PFSK-1 (cell line): ENCODE measurements around the gene ZNF716.

Experiments used
- FOXP2 ChIP-seq: optimal IDR thresholded peaks from 2 replicates; pipeline ENCODE3; 2011; ENCODE audit warnings: borderline replicate concordance, control low read depth, inconsistent platforms; ENCODE audit not compliant: insufficient read depth; ENCODE audit errors: extremely low read length, extremely low read depth
- POLR2AphosphoS5 ChIP-seq: IDR thresholded peaks from 2 replicates; pipeline ENCODE4 v1.6.1; 2012; ENCODE audit warnings: low read depth, mild to moderate bottlenecking, control low read depth, low read length, moderate library complexity
- SIN3A ChIP-seq: IDR thresholded peaks from 2 replicates; pipeline ENCODE4 v1.6.1; 2012; ENCODE audit warnings: mild to moderate bottlenecking, low read length, moderate library complexity, borderline replicate concordance; ENCODE audit not compliant: insufficient read depth
- TAF1 ChIP-seq: IDR thresholded peaks from 2 replicates; pipeline ENCODE4 v1.6.1; 2012; ENCODE audit warnings: low read length, control low read depth, borderline replicate concordance; ENCODE audit not compliant: insufficient read depth
- TF ChIP-seq, protein P1 (sequence below), 2 experiments: IDR thresholded peaks; 2 replicates each; pipeline versions ENCODE4 v1.6.1 to v1.8.0; 2011 to 2012; ENCODE audit warnings: low read depth in 2 of 2, low read length in 2 of 2, control low read depth in 1 of 2, inconsistent platforms in 1 of 2, mild to moderate bottlenecking in 1 of 2, moderate library complexity in 1 of 2; ENCODE audit not compliant: insufficient read depth in 1 of 2

Gene ZNF716

DNA sequence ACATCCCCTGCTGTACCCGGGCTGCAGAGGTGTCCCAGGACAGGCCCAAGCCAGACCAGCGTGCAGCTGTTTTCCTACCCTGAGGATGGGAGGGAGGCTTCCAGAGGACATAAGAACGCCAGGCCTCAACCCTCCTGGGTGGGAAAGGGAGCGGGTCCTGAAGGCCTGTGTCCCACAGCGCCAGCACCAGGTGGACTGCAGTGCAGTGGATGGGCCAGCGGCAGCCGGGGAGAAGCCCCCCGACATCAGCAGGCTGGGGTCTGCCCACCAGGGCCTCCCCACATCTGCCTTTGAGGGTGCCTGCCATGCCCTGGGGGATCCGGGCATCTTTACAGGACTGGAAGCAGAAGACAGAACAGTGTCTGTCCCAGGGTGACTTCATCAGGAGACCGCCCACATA is 22.8 kb upstream of the ZNF716 start:
- TF ChIP-seq, protein P1, sequence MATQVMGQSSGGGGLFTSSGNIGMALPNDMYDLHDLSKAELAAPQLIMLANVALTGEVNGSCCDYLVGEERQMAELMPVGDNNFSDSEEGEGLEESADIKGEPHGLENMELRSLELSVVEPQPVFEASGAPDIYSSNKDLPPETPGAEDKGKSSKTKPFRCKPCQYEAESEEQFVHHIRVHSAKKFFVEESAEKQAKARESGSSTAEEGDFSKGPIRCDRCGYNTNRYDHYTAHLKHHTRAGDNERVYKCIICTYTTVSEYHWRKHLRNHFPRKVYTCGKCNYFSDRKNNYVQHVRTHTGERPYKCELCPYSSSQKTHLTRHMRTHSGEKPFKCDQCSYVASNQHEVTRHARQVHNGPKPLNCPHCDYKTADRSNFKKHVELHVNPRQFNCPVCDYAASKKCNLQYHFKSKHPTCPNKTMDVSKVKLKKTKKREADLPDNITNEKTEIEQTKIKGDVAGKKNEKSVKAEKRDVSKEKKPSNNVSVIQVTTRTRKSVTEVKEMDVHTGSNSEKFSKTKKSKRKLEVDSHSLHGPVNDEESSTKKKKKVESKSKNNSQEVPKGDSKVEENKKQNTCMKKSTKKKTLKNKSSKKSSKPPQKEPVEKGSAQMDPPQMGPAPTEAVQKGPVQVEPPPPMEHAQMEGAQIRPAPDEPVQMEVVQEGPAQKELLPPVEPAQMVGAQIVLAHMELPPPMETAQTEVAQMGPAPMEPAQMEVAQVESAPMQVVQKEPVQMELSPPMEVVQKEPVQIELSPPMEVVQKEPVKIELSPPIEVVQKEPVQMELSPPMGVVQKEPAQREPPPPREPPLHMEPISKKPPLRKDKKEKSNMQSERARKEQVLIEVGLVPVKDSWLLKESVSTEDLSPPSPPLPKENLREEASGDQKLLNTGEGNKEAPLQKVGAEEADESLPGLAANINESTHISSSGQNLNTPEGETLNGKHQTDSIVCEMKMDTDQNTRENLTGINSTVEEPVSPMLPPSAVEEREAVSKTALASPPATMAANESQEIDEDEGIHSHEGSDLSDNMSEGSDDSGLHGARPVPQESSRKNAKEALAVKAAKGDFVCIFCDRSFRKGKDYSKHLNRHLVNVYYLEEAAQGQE (IDR thresholded peaks at IDR 0.05; ENCODE audit: insufficient read depth in 1 of 2, low read depth in 2 of 2, low read length in 2 of 2) = no peak
- TF ChIP-seq TAF1 (no peak), FOXP2 (no peak), SIN3A (no peak)

- TF ChIP-seq SIN3A = no peak
- TF ChIP-seq TAF1 = no peak
- TF ChIP-seq, protein P1 (IDR thresholded peaks at IDR 0.05; ENCODE audit: insufficient read depth in 1 of 2, low read depth in 2 of 2, low read length in 2 of 2) = no peak
- TF ChIP-seq POLR2AphosphoS5 = no peak
- TF ChIP-seq FOXP2 = no peak
These were observed 22.4 kb upstream of the ZNF716 start for GRCh38 chr7:57427594-57427993.

DNA sequence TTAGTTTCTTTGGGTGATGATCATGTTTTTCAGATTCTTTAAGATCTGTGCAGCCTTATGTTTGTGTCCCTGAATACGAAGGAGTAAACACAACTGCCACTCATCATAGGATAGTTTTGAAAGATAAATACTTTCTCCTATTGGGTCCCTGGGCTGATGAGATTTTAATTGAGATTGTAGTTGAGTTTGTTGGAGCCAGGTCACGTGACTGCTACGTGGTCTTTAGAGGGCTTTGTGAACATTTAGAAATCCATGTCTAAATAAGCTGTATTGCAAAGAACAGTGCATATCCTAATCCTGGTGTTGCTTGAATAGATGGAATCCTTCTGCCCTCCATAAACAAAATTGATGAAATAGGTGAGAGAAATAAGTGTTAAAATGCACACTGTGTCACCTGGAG is 17.4 kb upstream of the ZNF716 start:
- TF ChIP-seq, protein P1 (IDR thresholded peaks at IDR 0.05; ENCODE audit: insufficient read depth in 1 of 2, low read depth in 2 of 2, low read length in 2 of 2) = no peak
- TF ChIP-seq SIN3A = no peak
- no peak for TF ChIP-seq TAF1
- no peak for TF ChIP-seq FOXP2
- no peak for TF ChIP-seq POLR2AphosphoS5

- TF ChIP-seq FOXP2 (no peak), TAF1 (no peak), SIN3A (no peak), POLR2AphosphoS5 (no peak)
- TF ChIP-seq, protein P1 (IDR thresholded peaks at IDR 0.05; ENCODE audit: insufficient read depth in 1 of 2, low read depth in 2 of 2, low read length in 2 of 2) = no peak
These were observed 12.4 kb upstream of the ZNF716 start for GRCh38 chr7:57437581-57437980.

- TF ChIP-seq SIN3A (no peak), POLR2AphosphoS5 (no peak), FOXP2 (no peak), TAF1 (no peak)
- TF ChIP-seq, protein P1 (IDR thresholded peaks at IDR 0.05; ENCODE audit: insufficient read depth in 1 of 2, low read depth in 2 of 2, low read length in 2 of 2) = no peak
These were observed 11.7 kb upstream of the ZNF716 start for GRCh38 chr7:57438244-57438643.
